ENCODE results near the gene AFF3.

- TF ChIP-seq ZNF274 (CRISPR knock-in tag; IDR thresholded peaks at IDR 0.05) (no peak), ZFP36 (IDR thresholded peaks at IDR 0.05; ENCODE audit: borderline replicate concordance, low read depth, low read length, partially characterized antibody) (no peak), ATF2 (CRISPR knock-in tag; IDR thresholded peaks at IDR 0.05) (no peak), MTF1 (CRISPR knock-in tag; IDR thresholded peaks at IDR 0.05) (no peak), CTCF (CRISPR knock-in tag; IDR thresholded peaks at IDR 0.05) (no peak), ETV6 (CRISPR knock-in tag; conservative IDR thresholded peaks at IDR 0.05) (no peak)
Measured at GRCh38 chr2:99863236-99863902, 279.0 kb downstream of the AFF3 start.

Data from HepG2 (cell line).